Measurements from ENCODE around the gene SARDH. TPM values are rescaled to one million over a fixed set of nuclear protein-coding genes. Genes with fewer than 3 reads are reported as not detected.

SARDH gene
- total RNA-seq, 2 experiments from 2014 or later = 0.50 to 0.88 TPM

GRCh38 chr9:133640580-133641395 is 97.4 kb downstream of the SARDH start:
- Mint-ChIP-seq H3K9me3 (no peaks in the 10 kb centered on the region), H3K4me3 (no peak overlapping the region), H3K4me1 (no peaks in the 10 kb centered on the region), H3K27ac (no peak overlapping the region), H3K27me3 (no peaks in the 10 kb centered on the region), H3K36me3 (ENCODE audit: low read depth) (no peaks in the 10 kb centered on the region)
- DNase-seq = no peak
- ChIA-PET CTCF (no interaction called here), POLR2A (no interaction called here)

- H3K4me1 Mint-ChIP-seq = no peaks in the 10 kb centered on the region
- H3K27me3 Mint-ChIP-seq = no peaks in the 10 kb centered on the region
- DNase-seq = no peak
- no peaks in the 10 kb centered on the region for H3K9me3 Mint-ChIP-seq
- ChIA-PET POLR2A (no interaction called here), CTCF (no interaction called here)
- no peak overlapping the region for H3K27ac Mint-ChIP-seq
- no peaks in the 10 kb centered on the region for H3K36me3 Mint-ChIP-seq (ENCODE audit: low read depth)
- no peak overlapping the region for H3K4me3 Mint-ChIP-seq
These were observed 98.0 kb downstream of the SARDH start for GRCh38 chr9:133640160-133640559.

- Mint-ChIP-seq H3K4me3 (no peak overlapping the region), H3K4me1 (no peaks in the 10 kb centered on the region), H3K27me3 (no peaks in the 10 kb centered on the region), H3K36me3 (ENCODE audit: low read depth) (no peaks in the 10 kb centered on the region), H3K27ac (no peak overlapping the region), H3K9me3 (no peaks in the 10 kb centered on the region)
- POLR2A ChIA-PET = no interaction called here
- no peak for DNase-seq
- CTCF ChIA-PET = no interaction called here
These were observed 98.5 kb downstream of the SARDH start for GRCh38 chr9:133639613-133640012.

- H3K27ac Mint-ChIP-seq = no peak overlapping the region
- no peaks in the 10 kb centered on the region for H3K36me3 Mint-ChIP-seq (ENCODE audit: low read depth)
- H3K4me1 Mint-ChIP-seq = no peaks in the 10 kb centered on the region
- no peaks in the 10 kb centered on the region for H3K9me3 Mint-ChIP-seq
- H3K27me3 Mint-ChIP-seq = no peaks in the 10 kb centered on the region
- CTCF ChIA-PET = no interaction called here
- no peak overlapping the region for H3K4me3 Mint-ChIP-seq
- POLR2A ChIA-PET = no interaction called here
- no peak for DNase-seq
These were observed 99.4 kb downstream of the SARDH start for GRCh38 chr9:133638711-133639110.

- POLR2A ChIA-PET = no interaction called here
- no peak for DNase-seq
- no peak overlapping the region for H3K4me3 Mint-ChIP-seq
- H3K27me3 Mint-ChIP-seq = no peaks in the 10 kb centered on the region
- H3K27ac Mint-ChIP-seq = no peak overlapping the region
- H3K9me3 Mint-ChIP-seq = no peaks in the 10 kb centered on the region
- CTCF ChIA-PET = no interaction called here
- H3K36me3 Mint-ChIP-seq (ENCODE audit: low read depth) = no peaks in the 10 kb centered on the region
- H3K4me1 Mint-ChIP-seq = no peaks in the 10 kb centered on the region
These were observed 100.1 kb downstream of the SARDH start for GRCh38 chr9:133638076-133638475.

- Mint-ChIP-seq H3K4me3 (no peak overlapping the region), H3K27ac (no peak overlapping the region), H3K4me1 (no peaks in the 10 kb centered on the region), H3K9me3 (no peaks in the 10 kb centered on the region), H3K27me3 (no peaks in the 10 kb centered on the region), H3K36me3 (ENCODE audit: low read depth) (no peaks in the 10 kb centered on the region)
- ChIA-PET POLR2A (no interaction called here), CTCF (no interaction called here)
- no peak for DNase-seq
These were observed 100.6 kb downstream of the SARDH start for GRCh38 chr9:133637451-133638055.

- POLR2A ChIA-PET = no interaction called here
These were observed 101.2 kb downstream of the SARDH start for GRCh38 chr9:133636902-133637301.

GRCh38 chr9:133635533-133636531 is 102.3 kb downstream of the SARDH start, which contains the start of gene DBH:
Gene DBH, plus strand, starts transcription at chr9:133636363. Its CDS starts 9 bp downstream, at chr9:133636372.
- no peaks in the 10 kb centered on the region for H3K27me3 Mint-ChIP-seq
- no peak within 1 kb of the TSS for H3K27ac Mint-ChIP-seq
- no peaks in the 10 kb centered on the region for H3K4me1 Mint-ChIP-seq
- CTCF ChIA-PET = no interaction called here
- H3K36me3 Mint-ChIP-seq (ENCODE audit: low read depth) = no peaks in the 10 kb centered on the region
- H3K9me3 Mint-ChIP-seq = no peaks in the 10 kb centered on the region
- POLR2A ChIA-PET = no interaction called here
- no peak for DNase-seq
- H3K4me3 Mint-ChIP-seq = no peak within 1 kb of the TSS

More at GRCh38 chr9:133636902-133637301, 101.2 kb downstream of the SARDH start:
- no peaks in the 10 kb centered on the region for H3K4me1 Mint-ChIP-seq
- H3K4me3 Mint-ChIP-seq = no peak overlapping the region
- H3K27me3 Mint-ChIP-seq = no peaks in the 10 kb centered on the region
- H3K9me3 Mint-ChIP-seq = no peaks in the 10 kb centered on the region
- no peaks in the 10 kb centered on the region for H3K36me3 Mint-ChIP-seq (ENCODE audit: low read depth)
- H3K27ac Mint-ChIP-seq = no peak overlapping the region
- CTCF ChIA-PET = no interaction called here
- DNase-seq = no peak

GRCh38 chr9:133635098-133635497 is 103.1 kb downstream of the SARDH start:
- ChIA-PET CTCF (no interaction called here), POLR2A (no interaction called here)
- H3K4me3 Mint-ChIP-seq = no peak overlapping the region
- no peak for DNase-seq
- H3K27me3 Mint-ChIP-seq = no peaks in the 10 kb centered on the region
- H3K36me3 Mint-ChIP-seq (ENCODE audit: low read depth) = no peaks in the 10 kb centered on the region
- H3K9me3 Mint-ChIP-seq = no peaks in the 10 kb centered on the region
- no peaks in the 10 kb centered on the region for H3K4me1 Mint-ChIP-seq
- no peak overlapping the region for H3K27ac Mint-ChIP-seq

- CTCF ChIA-PET = no interaction called here
- H3K27me3 Mint-ChIP-seq = no peaks in the 10 kb centered on the region
- no peaks in the 10 kb centered on the region for H3K9me3 Mint-ChIP-seq
- no peaks in the 10 kb centered on the region for H3K36me3 Mint-ChIP-seq (ENCODE audit: low read depth)
- H3K4me1 Mint-ChIP-seq = no peaks in the 10 kb centered on the region
- no peak overlapping the region for H3K27ac Mint-ChIP-seq
- H3K4me3 Mint-ChIP-seq = no peak overlapping the region
- POLR2A ChIA-PET = no interaction called here
- no peak for DNase-seq
These were observed 104.0 kb downstream of the SARDH start for GRCh38 chr9:133634081-133634691.

GRCh38 chr9:133633681-133634080 is 104.5 kb downstream of the SARDH start:
- no peak overlapping the region for H3K27ac Mint-ChIP-seq
- H3K9me3 Mint-ChIP-seq = no peaks in the 10 kb centered on the region
- H3K4me3 Mint-ChIP-seq = no peak overlapping the region
- H3K4me1 Mint-ChIP-seq = no peaks in the 10 kb centered on the region
- ChIA-PET CTCF (no interaction called here), POLR2A (no interaction called here)
- DNase-seq = no peak
- H3K27me3 Mint-ChIP-seq = no peaks in the 10 kb centered on the region
- no peaks in the 10 kb centered on the region for H3K36me3 Mint-ChIP-seq (ENCODE audit: low read depth)

- POLR2A ChIA-PET = no interaction called here
- Mint-ChIP-seq H3K27me3 (no peaks in the 10 kb centered on the region), H3K4me1 (no peaks in the 10 kb centered on the region), H3K4me3 (no peak overlapping the region), H3K9me3 (no peaks in the 10 kb centered on the region), H3K36me3 (ENCODE audit: low read depth) (no peaks in the 10 kb centered on the region), H3K27ac (no peak overlapping the region)
- no peak for DNase-seq
- CTCF ChIA-PET = no interaction called here
These were observed 105.1 kb downstream of the SARDH start for GRCh38 chr9:133632806-133633680.
